Measurements from ENCODE around the gene ABCB11.

The ABCB11 gene

GRCh38 chr2:168929031-168929430 is 102.1 kb downstream of the ABCB11 start:
- no peaks in the 10 kb centered on the region for H3K79me2 ChIP-seq (ENCODE audit: low read length)

GRCh38 chr2:168928113-168928831 is 102.9 kb downstream of the ABCB11 start:
- H3K79me2 ChIP-seq (ENCODE audit: low read length) = no peaks in the 10 kb centered on the region
- no peak overlapping the region for H3K4me3 ChIP-seq (ENCODE audit: low read length)
- H3K9ac ChIP-seq (ENCODE audit: low read length) = no peak overlapping the region
- no peak overlapping the region for H2AFZ ChIP-seq (ENCODE audit: low read depth, low read length)
- no peaks in the 10 kb centered on the region for H3K9me3 ChIP-seq (ENCODE audit: insufficient read depth, low read length)
- H3K36me3 ChIP-seq (replicated peaks; ENCODE audit: low read depth, low read length) = no peaks in the 10 kb centered on the region
- H3K4me1 ChIP-seq (ENCODE audit: low read length) = 0 out of 2 replicates have a peak, but pooled peaks cover 3% of the 10 kb centered on the region
- H3K27ac ChIP-seq (ENCODE audit: low read length) = no peak overlapping the region
- H4K20me1 ChIP-seq (ENCODE audit: insufficient read depth, low read length) = no peaks in the 10 kb centered on the region
- peaks cover 20% of the 10 kb centered on the region for H3K27me3 ChIP-seq (ENCODE audit: low read depth, low read length)
- TF ChIP-seq CTCF (IDR thresholded peaks at IDR 0.05; ENCODE audit: low read depth, low read length) = no peak
- no peak for TF ChIP-seq EZH2phosphoT487 (IDR thresholded peaks at IDR 0.05; ENCODE audit: low read depth)
- H3K4me2 ChIP-seq (ENCODE audit: low read length) = no peak overlapping the region

More at GRCh38 chr2:168929031-168929430, 102.1 kb downstream of the ABCB11 start:
- H3K9me3 ChIP-seq (ENCODE audit: insufficient read depth, low read length) = no peaks in the 10 kb centered on the region
- no peaks in the 10 kb centered on the region for H3K36me3 ChIP-seq (replicated peaks; ENCODE audit: low read depth, low read length)
- H3K4me2 ChIP-seq (ENCODE audit: low read length) = no peak overlapping the region
- H3K27me3 ChIP-seq (ENCODE audit: low read depth, low read length) = peaks cover 16% of the 10 kb centered on the region
- TF ChIP-seq EZH2phosphoT487 (IDR thresholded peaks at IDR 0.05; ENCODE audit: low read depth) (no peak), CTCF (IDR thresholded peaks at IDR 0.05; ENCODE audit: low read depth, low read length) (no peak)
- no peak overlapping the region for H3K4me3 ChIP-seq (ENCODE audit: low read length)
- H4K20me1 ChIP-seq (ENCODE audit: insufficient read depth, low read length) = no peaks in the 10 kb centered on the region
- H3K27ac ChIP-seq (ENCODE audit: low read length) = no peak overlapping the region
- no peak overlapping the region for H3K9ac ChIP-seq (ENCODE audit: low read length)
- 0 out of 2 replicates have a peak, but pooled peaks cover 3% of the 10 kb centered on the region for H3K4me1 ChIP-seq (ENCODE audit: low read length)
- H2AFZ ChIP-seq (ENCODE audit: low read depth, low read length) = no peak overlapping the region

- Histone ChIP-seq H3K36me3 (replicated peaks; ENCODE audit: low read depth, low read length) (no peaks in the 10 kb centered on the region), H4K20me1 (ENCODE audit: insufficient read depth, low read length) (no peaks in the 10 kb centered on the region), H3K79me2 (ENCODE audit: low read length) (no peaks in the 10 kb centered on the region), H3K4me2 (ENCODE audit: low read length) (no peak overlapping the region), H3K9me3 (ENCODE audit: insufficient read depth, low read length) (no peaks in the 10 kb centered on the region), H3K4me1 (ENCODE audit: low read length) (0 out of 2 replicates have a peak, but pooled peaks cover 3% of the 10 kb centered on the region), H3K4me3 (ENCODE audit: low read length) (no peak overlapping the region), H3K9ac (ENCODE audit: low read length) (no peak overlapping the region), H2AFZ (ENCODE audit: low read depth, low read length) (no peak overlapping the region), H3K27ac (ENCODE audit: low read length) (no peak overlapping the region), H3K27me3 (ENCODE audit: low read depth, low read length) (peaks cover 27% of the 10 kb centered on the region)
- TF ChIP-seq EZH2phosphoT487 (IDR thresholded peaks at IDR 0.05; ENCODE audit: low read depth) (no peak), CTCF (IDR thresholded peaks at IDR 0.05; ENCODE audit: low read depth, low read length) (no peak)
Observed at GRCh38 chr2:168926621-168927386, 104.3 kb downstream of the ABCB11 start.

- Histone ChIP-seq H3K27ac (ENCODE audit: low read length) (no peak overlapping the region), H3K9ac (ENCODE audit: low read length) (no peak overlapping the region), H3K27me3 (ENCODE audit: low read depth, low read length) (peaks cover 39% of the 10 kb centered on the region), H3K4me1 (ENCODE audit: low read length) (no peaks in the 10 kb centered on the region), H3K36me3 (replicated peaks; ENCODE audit: low read depth, low read length) (no peaks in the 10 kb centered on the region), H3K4me2 (ENCODE audit: low read length) (no peak overlapping the region), H3K79me2 (ENCODE audit: low read length) (no peaks in the 10 kb centered on the region), H2AFZ (ENCODE audit: low read depth, low read length) (no peak overlapping the region), H3K9me3 (ENCODE audit: insufficient read depth, low read length) (no peaks in the 10 kb centered on the region), H4K20me1 (ENCODE audit: insufficient read depth, low read length) (no peaks in the 10 kb centered on the region), H3K4me3 (ENCODE audit: low read length) (no peak overlapping the region)
- no peak for TF ChIP-seq EZH2phosphoT487 (IDR thresholded peaks at IDR 0.05; ENCODE audit: low read depth)
- peak; percentile 69 for TF ChIP-seq CTCF (IDR thresholded peaks at IDR 0.05; ENCODE audit: low read depth, low read length)
Observed at GRCh38 chr2:168920504-168921157, 110.5 kb downstream of the ABCB11 start.

Measured in OCI-LY3 (cell line).